Peyer's patch (tissue), 4 donors: ENCODE results near the gene FAM53A. TPM values are rescaled to one million over a fixed set of nuclear protein-coding genes. Genes with fewer than 3 reads are reported as not detected.

Experiments
- DNase-seq, 3 donors: peaks; one replicate each; pipeline ENCODE4 v3.0.0-alpha.2; 2017 to 2019
- H3K27ac ChIP-seq, 4 donors: fragments of 200-600 bp; sonication (generic); one replicate each; pipeline ENCODE4 v1.5.1; 2016 to 2019
- H3K27me3 ChIP-seq, 2 donors: fragments of 200-600 bp; sonication (generic); one replicate each; pipeline ENCODE4 v1.5.1; 2019
- H3K36me3 ChIP-seq, 3 donors: fragments of 200-600 bp; sonication (generic); one replicate each; pipeline ENCODE4 v1.5.1; 2016 to 2019
- H3K4me1 ChIP-seq, 4 donors: fragments of 200-600 bp; sonication (generic); one replicate each; pipeline ENCODE4 v1.5.1; 2016 to 2019
- H3K4me3 ChIP-seq, 4 donors: fragments of 200-600 bp; sonication (generic); 1 replicate in 3 of 4; 2 replicates in 1 of 4; pipeline ENCODE4 v1.5.1; 2016 to 2019; ENCODE audit warnings: mild to moderate bottlenecking in 1 of 4
- H3K9me3 ChIP-seq, 4 donors: fragments of 200-600 bp; sonication (generic); one replicate each; pipeline ENCODE4 v1.5.1; 2016 to 2019; ENCODE audit warnings: mild to moderate bottlenecking in 1 of 4
- POLR2A ChIP-seq, 2 donors: fragments of 450-650 bp; IDR thresholded peaks; one replicate each; pipeline ENCODE4 v1.5.1; 2017; ENCODE audit warnings: antibody characterized with exemption in 2 of 2, mild to moderate bottlenecking in 2 of 2, moderate library complexity in 2 of 2
- total RNA-seq, 4 donors: library from RNA; depleted of rRNA; stranded (reverse); fragments of >200 nt; gene quantifications; one replicate each; pipeline ENCODE4 v1.1.0, GENCODE V29; 2016
- TF ChIP-seq, protein P1 (sequence below), 6 experiments: fragments of 450-650 bp in 4 of 6; fragments of 200-600 bp in 2 of 6; sonication (generic) in 1 of 6; IDR thresholded peaks; one replicate each; pipeline ENCODE4 v1.5.1; 2017 to 2019; ENCODE audit warnings: antibody characterized with exemption in 6 of 6, mild to moderate bottlenecking in 3 of 6, moderate library complexity in 1 of 6

FAM53A gene
- total RNA-seq, 4 donors from 2014 or later = 1.5 to 8.3 (median 1.8) TPM; not detected in 1

DNA sequence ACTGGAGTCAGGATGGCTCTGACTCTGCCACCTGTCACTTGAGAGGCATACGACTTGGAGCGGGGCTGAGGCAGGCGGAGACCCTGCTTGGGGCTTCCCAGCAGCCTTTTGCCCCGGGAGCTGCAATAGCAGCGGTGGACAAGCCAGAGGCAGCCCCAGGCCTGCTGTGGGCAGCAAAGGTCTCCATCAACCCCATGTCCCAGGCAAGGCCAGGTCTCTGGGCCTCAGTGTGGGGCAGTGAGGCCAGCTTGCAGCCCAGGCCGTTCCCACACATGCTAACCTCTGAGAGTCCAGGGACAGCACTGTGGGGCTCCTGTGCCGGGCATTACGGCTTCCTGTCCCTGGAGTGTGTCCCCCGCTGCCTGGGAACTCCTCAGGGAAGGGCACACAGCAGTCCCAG is 53.0 kb downstream of the FAM53A start:
- Histone ChIP-seq H3K4me1 (no peaks in the 10 kb centered on the region), H3K27me3 (no peaks in the 10 kb centered on the region), H3K27ac (no peak overlapping the region), H3K4me3 (no peak overlapping the region), H3K36me3 (no peaks in the 10 kb centered on the region), H3K9me3 (no peaks in the 10 kb centered on the region)
- TF ChIP-seq, protein P1, sequence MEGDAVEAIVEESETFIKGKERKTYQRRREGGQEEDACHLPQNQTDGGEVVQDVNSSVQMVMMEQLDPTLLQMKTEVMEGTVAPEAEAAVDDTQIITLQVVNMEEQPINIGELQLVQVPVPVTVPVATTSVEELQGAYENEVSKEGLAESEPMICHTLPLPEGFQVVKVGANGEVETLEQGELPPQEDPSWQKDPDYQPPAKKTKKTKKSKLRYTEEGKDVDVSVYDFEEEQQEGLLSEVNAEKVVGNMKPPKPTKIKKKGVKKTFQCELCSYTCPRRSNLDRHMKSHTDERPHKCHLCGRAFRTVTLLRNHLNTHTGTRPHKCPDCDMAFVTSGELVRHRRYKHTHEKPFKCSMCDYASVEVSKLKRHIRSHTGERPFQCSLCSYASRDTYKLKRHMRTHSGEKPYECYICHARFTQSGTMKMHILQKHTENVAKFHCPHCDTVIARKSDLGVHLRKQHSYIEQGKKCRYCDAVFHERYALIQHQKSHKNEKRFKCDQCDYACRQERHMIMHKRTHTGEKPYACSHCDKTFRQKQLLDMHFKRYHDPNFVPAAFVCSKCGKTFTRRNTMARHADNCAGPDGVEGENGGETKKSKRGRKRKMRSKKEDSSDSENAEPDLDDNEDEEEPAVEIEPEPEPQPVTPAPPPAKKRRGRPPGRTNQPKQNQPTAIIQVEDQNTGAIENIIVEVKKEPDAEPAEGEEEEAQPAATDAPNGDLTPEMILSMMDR (IDR thresholded peaks at IDR 0.05) = no peak
- no peak for TF ChIP-seq POLR2A (IDR thresholded peaks at IDR 0.05)
- no peak for DNase-seq

DNA sequence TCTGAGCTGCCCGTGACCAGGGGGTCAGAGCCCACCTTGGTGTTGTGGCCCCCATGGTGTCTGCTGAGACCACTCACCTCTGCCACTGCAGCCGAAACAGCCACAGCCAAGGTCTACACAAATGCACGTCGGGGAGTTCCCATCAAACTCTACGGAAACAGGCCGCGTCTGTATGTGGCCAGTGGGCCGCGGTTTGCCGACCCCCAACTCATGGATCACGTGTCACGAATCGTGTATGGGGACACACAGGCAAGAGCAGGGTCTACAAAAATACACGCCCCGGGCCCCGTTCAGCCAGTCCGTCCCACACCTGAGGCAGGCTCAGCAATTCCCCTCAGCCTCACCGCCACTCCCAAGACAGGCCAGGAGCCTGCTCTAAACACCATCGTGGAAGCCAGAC is 53.8 kb downstream of the FAM53A start:
- TF ChIP-seq POLR2A (IDR thresholded peaks at IDR 0.05) = no peak
- TF ChIP-seq, protein P1 (IDR thresholded peaks at IDR 0.05) = no peak
- no peaks in the 10 kb centered on the region for H3K36me3 ChIP-seq
- no peak for DNase-seq

DNA sequence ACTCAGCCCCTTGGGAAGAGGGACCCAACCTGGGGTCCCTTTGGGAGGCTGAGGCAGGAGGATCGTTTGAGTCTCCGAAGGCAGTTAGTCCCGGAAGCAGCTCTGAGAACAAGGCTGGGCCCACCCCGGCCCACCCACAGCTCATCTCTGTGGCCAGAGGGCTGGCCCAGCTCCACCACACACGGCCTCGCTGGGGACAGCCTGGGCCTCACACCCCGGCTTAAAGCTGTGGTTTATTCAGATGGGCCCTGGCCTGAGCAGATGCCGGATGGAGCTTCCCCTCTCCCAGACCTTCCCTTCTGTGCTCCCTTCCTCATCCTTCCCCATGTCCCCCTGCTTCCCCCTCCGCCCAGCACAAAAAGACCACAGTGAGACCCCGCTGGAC is 54.4 kb downstream of the FAM53A start:
- H3K27me3 ChIP-seq = no peaks in the 10 kb centered on the region
- TF ChIP-seq, protein P1 (IDR thresholded peaks at IDR 0.05) = no peak
- no peak for TF ChIP-seq POLR2A (IDR thresholded peaks at IDR 0.05)
- no peak for DNase-seq
- H3K27ac ChIP-seq = no peak overlapping the region
- no peaks in the 10 kb centered on the region for H3K36me3 ChIP-seq
- no peak overlapping the region for H3K4me3 ChIP-seq
- H3K4me1 ChIP-seq = no peaks in the 10 kb centered on the region
- H3K9me3 ChIP-seq = no peaks in the 10 kb centered on the region

More for the DNA sequence above, 53.8 kb downstream of the FAM53A start:
- Histone ChIP-seq H3K27me3 (no peaks in the 10 kb centered on the region), H3K27ac (no peak overlapping the region), H3K4me1 (no peaks in the 10 kb centered on the region), H3K4me3 (no peak overlapping the region), H3K9me3 (no peaks in the 10 kb centered on the region)

DNA sequence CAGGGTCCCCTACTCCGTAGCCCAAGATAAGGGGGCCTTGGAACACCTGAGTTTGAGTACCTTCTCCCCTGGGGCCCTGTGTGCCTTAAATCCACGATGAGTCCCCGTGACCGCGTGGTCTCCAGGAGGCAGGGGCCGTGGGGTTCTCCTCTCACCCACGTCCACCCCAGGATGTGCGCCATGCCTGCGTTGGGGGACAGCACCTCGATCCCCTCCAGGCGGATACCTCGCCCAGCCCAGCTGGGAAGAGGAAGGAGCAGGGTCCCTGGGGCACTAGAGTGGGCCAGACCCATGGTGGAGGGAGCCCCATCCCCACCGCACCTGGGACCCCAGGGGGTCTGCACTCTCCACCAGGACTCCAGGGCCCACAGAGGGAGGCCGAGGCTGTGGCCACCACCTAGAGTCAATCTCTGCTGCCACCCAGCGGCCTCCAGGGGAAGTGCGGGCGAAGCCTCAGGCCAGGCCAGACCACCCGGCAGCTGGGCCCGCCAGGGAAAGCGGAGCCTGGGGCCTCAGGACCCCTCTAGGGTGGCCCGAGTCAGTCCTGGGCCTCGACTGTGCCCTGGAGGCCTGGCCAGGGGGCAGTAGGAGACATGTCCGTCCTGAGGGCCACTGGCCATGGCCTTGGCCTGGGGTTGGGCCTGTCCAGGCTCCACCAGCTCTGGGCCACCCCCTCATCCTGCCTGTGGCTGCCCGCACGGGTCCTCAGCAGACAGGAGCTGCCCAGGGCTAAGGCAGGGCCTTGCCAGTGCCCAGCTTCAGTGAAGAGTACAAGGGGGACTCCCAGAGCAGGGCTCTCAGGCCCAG is 55.0 kb downstream of the FAM53A start:
- H3K27ac ChIP-seq = no peak overlapping the region
- TF ChIP-seq, protein P1 (IDR thresholded peaks at IDR 0.05) = peak; percentile 78 to 96 (median 86)
- TF ChIP-seq POLR2A (IDR thresholded peaks at IDR 0.05) = no peak
- H3K9me3 ChIP-seq = no peaks in the 10 kb centered on the region
- peak; percentile 55 to 81 (median 78) for DNase-seq
- no peaks in the 10 kb centered on the region for H3K4me1 ChIP-seq
- no peak overlapping the region for H3K4me3 ChIP-seq
- H3K36me3 ChIP-seq = no peaks in the 10 kb centered on the region
- no peaks in the 10 kb centered on the region for H3K27me3 ChIP-seq

DNA sequence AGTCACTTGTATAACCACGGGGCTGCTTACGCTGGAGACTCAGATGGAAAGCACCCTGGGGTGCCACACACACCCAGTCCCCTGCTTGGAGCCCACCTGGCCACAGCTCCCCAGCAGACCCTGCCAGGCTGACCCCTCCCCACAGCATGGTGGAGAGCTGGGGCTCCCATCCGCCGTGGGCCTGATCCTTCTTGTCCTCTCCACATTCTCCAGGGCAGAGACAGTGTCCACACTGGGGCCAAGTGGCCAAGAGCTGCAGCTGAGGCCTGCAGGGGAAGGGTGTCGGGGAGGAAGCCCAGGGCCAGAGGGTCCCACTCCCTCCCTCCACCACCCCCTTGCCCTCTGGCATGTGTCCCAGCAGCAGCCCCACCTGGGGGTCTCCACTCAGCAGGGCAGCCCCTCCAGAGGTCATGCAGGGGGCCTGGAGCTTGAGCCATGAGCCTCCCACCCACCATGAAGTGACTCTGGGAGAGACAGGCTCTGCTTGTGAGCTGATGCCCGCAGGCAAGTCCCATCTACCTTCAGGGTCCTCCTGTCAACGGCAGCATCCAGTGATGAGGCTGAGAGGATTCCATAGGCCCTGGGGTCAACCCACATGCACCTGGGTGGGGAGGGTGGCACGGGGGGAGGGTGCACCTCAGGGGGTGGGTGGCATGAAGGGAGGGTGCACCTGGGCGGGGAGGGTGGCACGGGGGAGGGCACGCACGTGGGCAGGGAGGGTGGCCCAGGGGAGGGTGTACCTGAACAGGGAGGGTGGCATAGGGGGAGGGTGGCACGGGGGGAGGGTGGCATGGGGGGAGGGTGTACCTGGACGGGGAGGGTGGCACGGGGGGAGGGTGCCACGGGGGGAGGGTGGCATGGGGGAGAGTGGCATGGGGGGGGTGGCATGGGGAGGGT is 56.4 kb downstream of the FAM53A start:
- H3K27ac ChIP-seq = no peak overlapping the region
- no peaks in the 10 kb centered on the region for H3K27me3 ChIP-seq
- H3K4me1 ChIP-seq = no peaks in the 10 kb centered on the region
- TF ChIP-seq, protein P1 (IDR thresholded peaks at IDR 0.05) = no peak
- no peak for TF ChIP-seq POLR2A (IDR thresholded peaks at IDR 0.05)
- DNase-seq = no peak
- H3K36me3 ChIP-seq = no peaks in the 10 kb centered on the region
- no peak overlapping the region for H3K4me3 ChIP-seq
- no peaks in the 10 kb centered on the region for H3K9me3 ChIP-seq
